OCI-LY3 (cell line): ENCODE data around the gene ARG2.
"Not testable (repeated sequence)": the region's sequence is repeated elsewhere in the genome, so short reads cannot be mapped to it uniquely, and the experiment has no call there.

Experiments
- H2AFZ ChIP-seq: fragments of 200-600, 300-600 bp; shearing (Covaris generic); 2 replicates; pipeline ENCODE4 v1.6.0; 2014; ENCODE audit warnings: antibody characterized with exemption, low read depth, low read length
- H3K27ac ChIP-seq: fragments of 200-600, 300-600 bp; sonication (generic); 2 replicates; pipeline ENCODE4 v1.5.1; 2014; ENCODE audit warnings: mild to moderate bottlenecking, low read length, moderate library complexity, mixed read lengths
- H3K27me3 ChIP-seq: fragments of 200-600, 300-600 bp; sonication (generic); 2 replicates; pipeline ENCODE4 v1.6.1; 2014; ENCODE audit warnings: low read depth, low read length, mixed read lengths
- H3K36me3 ChIP-seq: fragments of 200-600, 300-600 bp; sonication (generic); replicated peaks from 2 replicates; pipeline ENCODE3; 2014; ENCODE audit warnings: low read depth, low read length, mixed read lengths
- H3K4me1 ChIP-seq: fragments of 300-600, 200-600 bp; sonication (generic); 2 replicates; pipeline ENCODE4 v1.6.1; 2014; ENCODE audit warnings: low read length, mixed read lengths
- H3K4me2 ChIP-seq: fragments of 200-600, 300-600 bp; sonication (generic); 2 replicates; pipeline ENCODE4 v1.6.1; 2014; ENCODE audit warnings: low read length, mixed read lengths
- H3K4me3 ChIP-seq: fragments of 300-600, 200-600 bp; sonication (generic); 2 replicates; pipeline ENCODE4 v1.5.1; 2014; ENCODE audit warnings: antibody characterized with exemption, mild to moderate bottlenecking, low read length, moderate library complexity
- H3K79me2 ChIP-seq: fragments of 300-600, 200-600 bp; shearing (Covaris generic); 2 replicates; pipeline ENCODE4 v1.6.1; 2014; ENCODE audit warnings: mild to moderate bottlenecking, low read length, mixed read lengths
- H3K9ac ChIP-seq: fragments of 300-600, 200-600 bp; shearing (Covaris generic); 2 replicates; pipeline ENCODE4 v1.6.0; 2014; ENCODE audit warnings: mild to moderate bottlenecking, low read length, moderate library complexity
- H3K9me3 ChIP-seq: fragments of 200-600, 300-600 bp; shearing (Covaris generic); 2 replicates; pipeline ENCODE4 v1.6.1; 2014; ENCODE audit warnings: low read length, mixed read lengths; ENCODE audit not compliant: insufficient read depth
- H4K20me1 ChIP-seq: fragments of 200-600, 300-600 bp; sonication (generic); 2 replicates; pipeline ENCODE4 v1.6.1; 2016; ENCODE audit warnings: low read length, mixed read lengths; ENCODE audit not compliant: insufficient read depth
- EZH2phosphoT487 ChIP-seq: fragments of 200-600 bp; shearing (Covaris generic); IDR thresholded peaks from 2 replicates; pipeline ENCODE4 v1.6.1; 2018; ENCODE audit warnings: antibody characterized with exemption, mixed run types, low read depth
- TF ChIP-seq, protein P1 (sequence below): fragments of 200-600, 300-600 bp; sonication (generic); IDR thresholded peaks from 2 replicates; pipeline ENCODE4 v1.5.1; 2014; ENCODE audit warnings: antibody characterized with exemption, low read length, low read depth

Gene ARG2

DNA sequence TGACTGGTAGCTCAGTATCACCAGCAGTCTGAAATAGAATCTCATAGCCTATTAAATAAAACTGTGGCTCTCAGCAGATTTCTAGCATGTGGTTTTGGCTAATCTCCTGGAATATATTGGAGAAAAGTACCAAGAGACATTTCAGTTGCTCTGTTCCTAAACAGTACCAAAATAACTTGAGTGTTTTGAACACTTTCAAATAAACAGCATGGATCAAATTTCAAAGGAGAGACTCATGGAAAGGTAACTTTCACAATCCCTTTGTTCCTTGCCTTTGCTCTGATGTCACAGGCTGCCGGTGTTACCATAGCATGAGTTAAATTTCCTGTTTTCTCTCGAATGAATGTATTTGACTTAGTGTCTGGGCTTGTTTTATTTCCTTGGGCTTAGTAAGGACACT lies 3.4 kb downstream of the ARG2 start:
- H3K4me2 ChIP-seq, result no peak overlapping the region
- no peaks in the 10 kb centered on the region for H3K9me3 ChIP-seq
- TF ChIP-seq EZH2phosphoT487, result no peak
- TF ChIP-seq, protein P1, sequence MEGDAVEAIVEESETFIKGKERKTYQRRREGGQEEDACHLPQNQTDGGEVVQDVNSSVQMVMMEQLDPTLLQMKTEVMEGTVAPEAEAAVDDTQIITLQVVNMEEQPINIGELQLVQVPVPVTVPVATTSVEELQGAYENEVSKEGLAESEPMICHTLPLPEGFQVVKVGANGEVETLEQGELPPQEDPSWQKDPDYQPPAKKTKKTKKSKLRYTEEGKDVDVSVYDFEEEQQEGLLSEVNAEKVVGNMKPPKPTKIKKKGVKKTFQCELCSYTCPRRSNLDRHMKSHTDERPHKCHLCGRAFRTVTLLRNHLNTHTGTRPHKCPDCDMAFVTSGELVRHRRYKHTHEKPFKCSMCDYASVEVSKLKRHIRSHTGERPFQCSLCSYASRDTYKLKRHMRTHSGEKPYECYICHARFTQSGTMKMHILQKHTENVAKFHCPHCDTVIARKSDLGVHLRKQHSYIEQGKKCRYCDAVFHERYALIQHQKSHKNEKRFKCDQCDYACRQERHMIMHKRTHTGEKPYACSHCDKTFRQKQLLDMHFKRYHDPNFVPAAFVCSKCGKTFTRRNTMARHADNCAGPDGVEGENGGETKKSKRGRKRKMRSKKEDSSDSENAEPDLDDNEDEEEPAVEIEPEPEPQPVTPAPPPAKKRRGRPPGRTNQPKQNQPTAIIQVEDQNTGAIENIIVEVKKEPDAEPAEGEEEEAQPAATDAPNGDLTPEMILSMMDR, result no peak
- H2AFZ ChIP-seq, result no peak overlapping the region
- H4K20me1 ChIP-seq, result no peaks in the 10 kb centered on the region
- H3K27me3 ChIP-seq, result peaks cover 10% of the 10 kb centered on the region
- no peak overlapping the region for H3K9ac ChIP-seq
- no peaks in the 10 kb centered on the region for H3K79me2 ChIP-seq
- H3K4me1 ChIP-seq, result peaks cover 9% of the 10 kb centered on the region
- no peak overlapping the region for H3K4me3 ChIP-seq
- H3K27ac ChIP-seq, result no peak overlapping the region
- H3K36me3 ChIP-seq, result no peaks in the 10 kb centered on the region

DNA sequence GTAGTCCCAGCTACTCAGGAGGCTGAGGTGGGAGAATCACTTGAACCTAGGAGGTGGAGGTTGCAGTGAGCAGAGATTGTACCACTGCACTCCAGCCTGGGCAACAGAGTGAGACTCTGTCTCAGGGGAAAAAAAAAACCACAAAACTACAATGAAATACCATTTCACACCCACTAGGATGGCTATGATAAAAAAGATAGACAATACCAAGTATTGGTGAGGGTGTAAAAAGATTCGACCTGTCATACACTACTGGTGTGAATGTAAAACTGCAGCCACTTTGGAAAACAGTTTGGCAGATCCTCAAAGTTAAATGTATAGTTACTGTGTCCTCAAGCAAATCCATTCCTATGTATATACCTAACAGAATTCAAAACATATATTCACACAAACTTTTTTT lies 6.4 kb downstream of the ARG2 start:
- not testable (repeated sequence) for H3K4me1 ChIP-seq, H4K20me1 ChIP-seq, H3K4me2 ChIP-seq, H3K36me3 ChIP-seq, H3K4me3 ChIP-seq, H3K27ac ChIP-seq, H3K79me2 ChIP-seq, H3K9me3 ChIP-seq, H3K27me3 ChIP-seq, H3K9ac ChIP-seq, H2AFZ ChIP-seq

DNA sequence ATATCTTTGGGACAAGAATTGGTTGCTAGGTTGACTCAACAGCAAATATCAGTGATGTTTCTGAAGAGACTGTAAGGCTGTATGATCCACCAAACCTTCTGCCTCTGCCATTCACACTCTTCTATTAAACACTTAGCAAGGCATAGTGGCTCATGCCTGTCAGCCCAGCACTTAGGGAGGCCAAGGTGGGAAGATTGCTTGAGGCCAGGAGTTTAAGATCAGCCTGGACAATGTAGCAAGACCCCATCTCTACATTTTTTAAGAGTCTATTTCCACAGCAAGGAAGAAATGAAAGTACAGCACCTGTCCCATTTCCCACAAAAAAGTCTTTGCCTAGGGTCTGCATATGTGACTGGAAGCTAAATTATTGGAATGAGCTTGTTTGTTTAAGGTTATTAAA lies 7.8 kb downstream of the ARG2 start:
- H2AFZ ChIP-seq, result no peak overlapping the region
- H3K4me1 ChIP-seq, result no peaks in the 10 kb centered on the region
- H3K79me2 ChIP-seq, result no peaks in the 10 kb centered on the region
- H3K9ac ChIP-seq, result no peak overlapping the region
- no peak overlapping the region for H3K4me2 ChIP-seq
- H3K4me3 ChIP-seq, result no peak overlapping the region
- H4K20me1 ChIP-seq, result no peaks in the 10 kb centered on the region
- TF ChIP-seq EZH2phosphoT487, result no peak
- TF ChIP-seq, protein P1, result no peak
- H3K27me3 ChIP-seq, result peaks cover 2% of the 10 kb centered on the region; the same call in 1 of the 2 replicates
- H3K27ac ChIP-seq, result no peak overlapping the region
- no peaks in the 10 kb centered on the region for H3K36me3 ChIP-seq
- no peaks in the 10 kb centered on the region for H3K9me3 ChIP-seq

DNA sequence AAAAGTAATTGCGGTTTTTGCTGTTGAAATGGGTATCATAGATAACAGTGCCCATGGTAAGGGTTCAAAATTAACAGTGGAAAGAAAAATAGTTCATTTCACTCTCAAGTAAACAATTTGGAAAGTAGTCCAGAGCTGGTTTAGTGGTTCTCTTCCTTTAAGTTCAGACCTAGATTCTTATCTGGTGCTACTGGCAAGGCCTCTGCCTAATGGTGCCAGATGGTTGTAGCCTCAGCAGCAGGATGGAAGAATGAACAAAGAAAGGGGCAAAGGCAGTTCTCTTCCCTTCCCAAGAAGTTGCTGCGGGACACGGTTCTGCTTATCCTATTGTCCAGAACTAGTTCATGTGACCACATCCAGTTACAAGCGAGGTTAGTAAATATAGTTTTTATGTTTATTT lies 10.5 kb downstream of the ARG2 start:
- no peaks in the 10 kb centered on the region for H3K9me3 ChIP-seq
- H3K4me1 ChIP-seq, result no peaks in the 10 kb centered on the region
- H3K79me2 ChIP-seq, result no peaks in the 10 kb centered on the region
- TF ChIP-seq, protein P1, result no peak
- no peak for TF ChIP-seq EZH2phosphoT487
- no peak overlapping the region for H3K4me3 ChIP-seq
- H2AFZ ChIP-seq, result no peak overlapping the region
- no peak overlapping the region for H3K27ac ChIP-seq
- H3K27me3 ChIP-seq, result peaks cover 2% of the 10 kb centered on the region; the same call in 1 of the 2 replicates
- no peaks in the 10 kb centered on the region for H4K20me1 ChIP-seq
- H3K9ac ChIP-seq, result no peak overlapping the region
- H3K4me2 ChIP-seq, result no peak overlapping the region
- no peaks in the 10 kb centered on the region for H3K36me3 ChIP-seq

DNA sequence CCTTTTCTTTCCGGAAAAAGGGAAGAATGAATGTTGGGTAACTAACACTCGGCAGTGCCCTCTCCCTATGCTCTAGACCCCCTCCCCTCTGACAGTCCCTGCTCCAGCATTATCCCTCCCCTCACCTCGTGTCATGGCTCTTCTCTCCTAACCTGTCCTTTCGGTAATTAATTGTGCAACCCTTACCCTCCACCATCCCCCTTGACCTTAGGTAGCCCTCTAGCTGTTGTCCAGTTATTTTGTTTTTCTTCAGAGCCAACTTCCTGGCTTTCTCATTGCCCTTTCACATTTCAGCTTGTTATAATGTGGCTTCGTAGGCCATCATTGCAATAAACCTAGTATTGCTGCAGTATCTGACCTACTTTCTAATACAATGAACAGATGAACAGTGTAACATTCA lies 11.2 kb downstream of the ARG2 start:
- H3K9me3 ChIP-seq, result no peaks in the 10 kb centered on the region
- H3K4me2 ChIP-seq, result no peak overlapping the region
- H3K27me3 ChIP-seq, result peaks cover 2% of the 10 kb centered on the region; the same call in 1 of the 2 replicates
- no peak overlapping the region for H2AFZ ChIP-seq
- H3K27ac ChIP-seq, result no peak overlapping the region
- no peak for TF ChIP-seq EZH2phosphoT487
- TF ChIP-seq, protein P1, result no peak
- H3K4me1 ChIP-seq, result peaks cover 1% of the 10 kb centered on the region
- no peak overlapping the region for H3K4me3 ChIP-seq
- H3K79me2 ChIP-seq, result no peaks in the 10 kb centered on the region
- no peaks in the 10 kb centered on the region for H3K36me3 ChIP-seq
- H3K9ac ChIP-seq, result no peak overlapping the region
- no peaks in the 10 kb centered on the region for H4K20me1 ChIP-seq
